HEK293 (cell line): ENCODE measurements around the gene CIAO2B.

Experiments used
- BCL11A ChIP-seq: fragments of 450-650 bp; formaldehyde crosslinking; IDR thresholded peaks from 2 replicates; pipeline ENCODE4 v1.5.1; 2016; ENCODE audit warnings: low read depth, missing biosample characterization, missing genetic modification characterization
- KLF10 ChIP-seq: fragments of 450-650 bp; IDR thresholded peaks from 2 replicates; pipeline ENCODE4 v1.5.1; 2018; ENCODE audit warnings: missing biosample characterization, mild to moderate bottlenecking, missing genetic modification characterization
- PATZ1 ChIP-seq: fragments of 450-650 bp; formaldehyde crosslinking; IDR thresholded peaks from 2 replicates; pipeline ENCODE4 v1.5.1; 2016; ENCODE audit warnings: missing biosample characterization, missing genetic modification characterization
- TCF7L2 ChIP-seq: IDR thresholded peaks from 2 replicates; pipeline ENCODE4 v1.6.1; 2011; ENCODE audit warnings: low read depth, mild to moderate bottlenecking, inconsistent platforms, low read length, moderate library complexity, borderline replicate concordance
- ZBTB11 ChIP-seq: fragments of 450-650 bp; formaldehyde crosslinking; conservative IDR thresholded peaks from 2 replicates; pipeline ENCODE4 v1.5.1; 2016; ENCODE audit warnings: low read depth, missing biosample characterization, missing genetic modification characterization
- ZFHX2 ChIP-seq: fragments of 450-650 bp; formaldehyde crosslinking; conservative IDR thresholded peaks from 2 replicates; pipeline ENCODE4 v1.5.1; 2016; ENCODE audit warnings: missing biosample characterization, missing genetic modification characterization
- ZNF112 ChIP-seq: fragments of 450-650 bp; formaldehyde crosslinking; IDR thresholded peaks from 2 replicates; pipeline ENCODE4 v1.5.0; 2017; ENCODE audit warnings: missing biosample characterization, missing genetic modification characterization
- ZNF133 ChIP-seq: fragments of 450-650 bp; formaldehyde crosslinking; IDR thresholded peaks from 2 replicates; pipeline ENCODE4 v1.5.1; 2016; ENCODE audit warnings: missing biosample characterization, missing genetic modification characterization
- ZNF140 ChIP-seq: fragments of 450-650 bp; formaldehyde crosslinking; IDR thresholded peaks from 2 replicates; pipeline ENCODE4 v1.5.1; 2016; ENCODE audit warnings: missing biosample characterization, missing genetic modification characterization
- ZNF16 ChIP-seq: fragments of 450-650 bp; formaldehyde crosslinking; IDR thresholded peaks from 2 replicates; pipeline ENCODE4 v1.5.1; 2016; ENCODE audit warnings: low read depth, missing biosample characterization, missing genetic modification characterization
- ZNF175 ChIP-seq: fragments of 450-650 bp; formaldehyde crosslinking; IDR thresholded peaks from 2 replicates; pipeline ENCODE4 v1.5.1; 2016; ENCODE audit warnings: missing biosample characterization, missing genetic modification characterization
- ZNF221 ChIP-seq: fragments of 450-650 bp; formaldehyde crosslinking; IDR thresholded peaks from 2 replicates; pipeline ENCODE4 v1.5.1; 2017; ENCODE audit warnings: missing biosample characterization, missing genetic modification characterization, borderline replicate concordance
- ZNF248 ChIP-seq: fragments of 450-650 bp; formaldehyde crosslinking; IDR thresholded peaks from 2 replicates; pipeline ENCODE4 v1.5.1; 2017; ENCODE audit warnings: missing biosample characterization, missing genetic modification characterization
- ZNF280C ChIP-seq: fragments of 450-650 bp; formaldehyde crosslinking; IDR thresholded peaks from 2 replicates; pipeline ENCODE4 v1.5.1; 2016; ENCODE audit warnings: missing biosample characterization, missing genetic modification characterization
- ZNF292 ChIP-seq: fragments of 450-650 bp; formaldehyde crosslinking; IDR thresholded peaks from 2 replicates; pipeline ENCODE4 v1.5.1; 2016; ENCODE audit warnings: low read depth, missing biosample characterization, missing genetic modification characterization, borderline replicate concordance
- ZNF426 ChIP-seq: fragments of 450-650 bp; formaldehyde crosslinking; IDR thresholded peaks from 2 replicates; pipeline ENCODE4 v1.5.1; 2017; ENCODE audit warnings: missing biosample characterization, missing genetic modification characterization, mild to moderate bottlenecking, inconsistent platforms, moderate library complexity
- ZNF596 ChIP-seq: fragments of 450-650 bp; IDR thresholded peaks from 2 replicates; pipeline ENCODE4 v1.5.0; 2018; ENCODE audit warnings: missing biosample characterization, mild to moderate bottlenecking, missing genetic modification characterization, moderate library complexity
- ZNF621 ChIP-seq: fragments of 450-650 bp; formaldehyde crosslinking; IDR thresholded peaks from 2 replicates; pipeline ENCODE4 v1.5.1; 2017; ENCODE audit warnings: missing biosample characterization, missing genetic modification characterization
- ZNF645 ChIP-seq: fragments of 450-650 bp; formaldehyde crosslinking; IDR thresholded peaks from 2 replicates; pipeline ENCODE4; 2016; ENCODE audit warnings: missing biosample characterization, missing genetic modification characterization
- TF ChIP-seq, protein P1 (sequence below): fragments of 450-650 bp; IDR thresholded peaks from 2 replicates; pipeline ENCODE4 v1.5.1; 2018; ENCODE audit warnings: missing biosample characterization, mild to moderate bottlenecking, missing genetic modification characterization
- TF ChIP-seq, protein P2 (sequence below): fragments of 450-650 bp; formaldehyde crosslinking; IDR thresholded peaks from 2 replicates; pipeline ENCODE4 v1.5.1; 2016; ENCODE audit warnings: missing biosample characterization, missing genetic modification characterization
- TF ChIP-seq, protein P3 (sequence below): fragments of 450-650 bp; formaldehyde crosslinking; IDR thresholded peaks from 2 replicates; pipeline ENCODE4 v1.5.1; 2017; ENCODE audit warnings: missing biosample characterization, missing genetic modification characterization

CIAO2B gene

DNA sequence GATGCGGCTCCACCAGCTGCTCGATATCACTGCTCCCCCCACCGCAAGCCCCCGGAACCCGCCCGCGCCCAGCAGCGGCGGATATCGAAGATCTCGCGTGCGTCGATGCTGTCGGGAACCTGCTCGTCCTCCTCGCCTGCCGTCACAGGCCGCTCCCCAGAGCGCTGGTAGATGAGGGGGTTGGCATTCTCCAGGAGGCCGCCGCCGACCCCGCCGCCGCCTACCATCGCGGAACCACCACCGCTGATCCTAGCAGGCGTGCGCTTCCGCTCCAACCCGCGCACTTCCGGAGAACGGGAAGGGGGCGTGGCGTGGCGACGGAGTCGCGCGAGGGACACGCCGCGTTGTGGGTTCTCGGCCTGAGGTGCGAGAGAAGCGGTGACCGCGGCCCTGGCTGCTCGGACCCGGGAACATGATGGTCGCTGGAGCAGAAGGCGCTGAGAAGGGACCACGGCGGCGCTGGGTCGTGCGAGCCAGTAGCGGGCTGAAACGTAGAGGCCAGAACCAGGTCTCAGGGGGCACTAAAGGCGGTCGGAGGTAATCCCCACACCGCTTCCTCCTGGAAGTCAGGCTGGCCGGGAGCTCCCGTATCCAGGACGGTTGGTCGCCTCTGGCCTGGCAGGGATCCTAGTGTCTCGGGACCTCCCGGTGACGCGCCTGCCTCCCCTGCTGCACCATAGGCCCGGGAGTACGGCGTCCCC lies at the start of gene CIAO2B (continued):
- no peak for TF ChIP-seq ZNF280C (tag by site-specific recombination)
- TF ChIP-seq ZNF426 (tag by site-specific recombination) = no peak
- no peak for TF ChIP-seq ZNF596 (tag by site-specific recombination)
- no peak for TF ChIP-seq ZNF112 (tag by site-specific recombination)
- TF ChIP-seq, protein P1, sequence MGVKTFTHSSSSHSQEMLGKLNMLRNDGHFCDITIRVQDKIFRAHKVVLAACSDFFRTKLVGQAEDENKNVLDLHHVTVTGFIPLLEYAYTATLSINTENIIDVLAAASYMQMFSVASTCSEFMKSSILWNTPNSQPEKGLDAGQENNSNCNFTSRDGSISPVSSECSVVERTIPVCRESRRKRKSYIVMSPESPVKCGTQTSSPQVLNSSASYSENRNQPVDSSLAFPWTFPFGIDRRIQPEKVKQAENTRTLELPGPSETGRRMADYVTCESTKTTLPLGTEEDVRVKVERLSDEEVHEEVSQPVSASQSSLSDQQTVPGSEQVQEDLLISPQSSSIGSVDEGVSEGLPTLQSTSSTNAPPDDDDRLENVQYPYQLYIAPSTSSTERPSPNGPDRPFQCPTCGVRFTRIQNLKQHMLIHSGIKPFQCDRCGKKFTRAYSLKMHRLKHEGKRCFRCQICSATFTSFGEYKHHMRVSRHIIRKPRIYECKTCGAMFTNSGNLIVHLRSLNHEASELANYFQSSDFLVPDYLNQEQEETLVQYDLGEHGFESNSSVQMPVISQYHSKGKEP = no peak
- peak; percentile 94 for TF ChIP-seq ZBTB11
- TF ChIP-seq ZNF621 = no peak
- TF ChIP-seq, protein P2, sequence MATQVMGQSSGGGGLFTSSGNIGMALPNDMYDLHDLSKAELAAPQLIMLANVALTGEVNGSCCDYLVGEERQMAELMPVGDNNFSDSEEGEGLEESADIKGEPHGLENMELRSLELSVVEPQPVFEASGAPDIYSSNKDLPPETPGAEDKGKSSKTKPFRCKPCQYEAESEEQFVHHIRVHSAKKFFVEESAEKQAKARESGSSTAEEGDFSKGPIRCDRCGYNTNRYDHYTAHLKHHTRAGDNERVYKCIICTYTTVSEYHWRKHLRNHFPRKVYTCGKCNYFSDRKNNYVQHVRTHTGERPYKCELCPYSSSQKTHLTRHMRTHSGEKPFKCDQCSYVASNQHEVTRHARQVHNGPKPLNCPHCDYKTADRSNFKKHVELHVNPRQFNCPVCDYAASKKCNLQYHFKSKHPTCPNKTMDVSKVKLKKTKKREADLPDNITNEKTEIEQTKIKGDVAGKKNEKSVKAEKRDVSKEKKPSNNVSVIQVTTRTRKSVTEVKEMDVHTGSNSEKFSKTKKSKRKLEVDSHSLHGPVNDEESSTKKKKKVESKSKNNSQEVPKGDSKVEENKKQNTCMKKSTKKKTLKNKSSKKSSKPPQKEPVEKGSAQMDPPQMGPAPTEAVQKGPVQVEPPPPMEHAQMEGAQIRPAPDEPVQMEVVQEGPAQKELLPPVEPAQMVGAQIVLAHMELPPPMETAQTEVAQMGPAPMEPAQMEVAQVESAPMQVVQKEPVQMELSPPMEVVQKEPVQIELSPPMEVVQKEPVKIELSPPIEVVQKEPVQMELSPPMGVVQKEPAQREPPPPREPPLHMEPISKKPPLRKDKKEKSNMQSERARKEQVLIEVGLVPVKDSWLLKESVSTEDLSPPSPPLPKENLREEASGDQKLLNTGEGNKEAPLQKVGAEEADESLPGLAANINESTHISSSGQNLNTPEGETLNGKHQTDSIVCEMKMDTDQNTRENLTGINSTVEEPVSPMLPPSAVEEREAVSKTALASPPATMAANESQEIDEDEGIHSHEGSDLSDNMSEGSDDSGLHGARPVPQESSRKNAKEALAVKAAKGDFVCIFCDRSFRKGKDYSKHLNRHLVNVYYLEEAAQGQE (tag by site-specific recombination) = no peak
- TF ChIP-seq ZNF133 (tag by site-specific recombination) = no peak
- no peak for TF ChIP-seq ZNF175 (tag by site-specific recombination)
- TF ChIP-seq ZNF645 (tag by site-specific recombination) = no peak
- TF ChIP-seq ZFHX2 (tag by site-specific recombination) = peak; percentile 89
- TF ChIP-seq, protein P3, sequence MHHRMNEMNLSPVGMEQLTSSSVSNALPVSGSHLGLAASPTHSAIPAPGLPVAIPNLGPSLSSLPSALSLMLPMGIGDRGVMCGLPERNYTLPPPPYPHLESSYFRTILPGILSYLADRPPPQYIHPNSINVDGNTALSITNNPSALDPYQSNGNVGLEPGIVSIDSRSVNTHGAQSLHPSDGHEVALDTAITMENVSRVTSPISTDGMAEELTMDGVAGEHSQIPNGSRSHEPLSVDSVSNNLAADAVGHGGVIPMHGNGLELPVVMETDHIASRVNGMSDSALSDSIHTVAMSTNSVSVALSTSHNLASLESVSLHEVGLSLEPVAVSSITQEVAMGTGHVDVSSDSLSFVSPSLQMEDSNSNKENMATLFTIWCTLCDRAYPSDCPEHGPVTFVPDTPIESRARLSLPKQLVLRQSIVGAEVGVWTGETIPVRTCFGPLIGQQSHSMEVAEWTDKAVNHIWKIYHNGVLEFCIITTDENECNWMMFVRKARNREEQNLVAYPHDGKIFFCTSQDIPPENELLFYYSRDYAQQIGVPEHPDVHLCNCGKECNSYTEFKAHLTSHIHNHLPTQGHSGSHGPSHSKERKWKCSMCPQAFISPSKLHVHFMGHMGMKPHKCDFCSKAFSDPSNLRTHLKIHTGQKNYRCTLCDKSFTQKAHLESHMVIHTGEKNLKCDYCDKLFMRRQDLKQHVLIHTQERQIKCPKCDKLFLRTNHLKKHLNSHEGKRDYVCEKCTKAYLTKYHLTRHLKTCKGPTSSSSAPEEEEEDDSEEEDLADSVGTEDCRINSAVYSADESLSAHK = no peak
- TF ChIP-seq ZNF16 = no peak
- no peak for TF ChIP-seq ZNF140 (tag by site-specific recombination)
- peak; percentile 53; the same call in 1 of the 2 replicates for TF ChIP-seq KLF10 (tag by site-specific recombination)
- peak; percentile 74 for TF ChIP-seq PATZ1 (tag by site-specific recombination)
- no peak for TF ChIP-seq TCF7L2
- no peak for TF ChIP-seq ZNF248 (tag by site-specific recombination)
- no peak for TF ChIP-seq ZNF292 (tag by site-specific recombination)
- TF ChIP-seq BCL11A (tag by site-specific recombination) = no peak
- no peak for TF ChIP-seq ZNF221 (tag by site-specific recombination)
